LoVo (cell line): Measurements from ENCODE around the gene GAA.

Experiments
- DNase-seq: peaks from one replicate; pipeline ENCODE4 v3.0.0-alpha.2; 2016; ENCODE audit warnings: low spot score

Gene GAA

DNA sequence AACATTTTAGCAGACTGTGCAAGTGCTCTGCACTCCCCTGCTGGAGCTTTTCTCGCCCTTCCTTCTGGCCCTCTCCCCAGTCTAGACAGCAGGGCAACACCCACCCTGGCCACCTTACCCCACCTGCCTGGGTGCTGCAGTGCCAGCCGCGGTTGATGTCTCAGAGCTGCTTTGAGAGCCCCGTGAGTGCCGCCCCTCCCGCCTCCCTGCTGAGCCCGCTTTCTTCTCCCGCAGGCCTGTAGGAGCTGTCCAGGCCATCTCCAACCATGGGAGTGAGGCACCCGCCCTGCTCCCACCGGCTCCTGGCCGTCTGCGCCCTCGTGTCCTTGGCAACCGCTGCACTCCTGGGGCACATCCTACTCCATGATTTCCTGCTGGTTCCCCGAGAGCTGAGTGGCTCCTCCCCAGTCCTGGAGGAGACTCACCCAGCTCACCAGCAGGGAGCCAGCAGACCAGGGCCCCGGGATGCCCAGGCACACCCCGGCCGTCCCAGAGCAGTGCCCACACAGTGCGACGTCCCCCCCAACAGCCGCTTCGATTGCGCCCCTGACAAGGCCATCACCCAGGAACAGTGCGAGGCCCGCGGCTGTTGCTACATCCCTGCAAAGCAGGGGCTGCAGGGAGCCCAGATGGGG, 3.1 kb downstream of the GAA start:
- no peak for DNase-seq

DNA sequence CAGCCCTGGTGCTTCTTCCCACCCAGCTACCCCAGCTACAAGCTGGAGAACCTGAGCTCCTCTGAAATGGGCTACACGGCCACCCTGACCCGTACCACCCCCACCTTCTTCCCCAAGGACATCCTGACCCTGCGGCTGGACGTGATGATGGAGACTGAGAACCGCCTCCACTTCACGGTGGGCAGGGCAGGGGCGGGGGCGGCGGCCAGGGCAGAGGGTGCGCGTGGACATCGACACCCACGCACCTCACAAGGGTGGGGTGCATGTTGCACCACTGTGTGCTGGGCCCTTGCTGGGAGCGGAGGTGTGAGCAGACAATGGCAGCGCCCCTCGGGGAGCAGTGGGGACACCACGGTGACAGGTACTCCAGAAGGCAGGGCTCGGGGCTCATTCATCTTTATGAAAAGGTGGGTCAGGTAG, 3.6 kb downstream of the GAA start:
- no peak for DNase-seq

DNA sequence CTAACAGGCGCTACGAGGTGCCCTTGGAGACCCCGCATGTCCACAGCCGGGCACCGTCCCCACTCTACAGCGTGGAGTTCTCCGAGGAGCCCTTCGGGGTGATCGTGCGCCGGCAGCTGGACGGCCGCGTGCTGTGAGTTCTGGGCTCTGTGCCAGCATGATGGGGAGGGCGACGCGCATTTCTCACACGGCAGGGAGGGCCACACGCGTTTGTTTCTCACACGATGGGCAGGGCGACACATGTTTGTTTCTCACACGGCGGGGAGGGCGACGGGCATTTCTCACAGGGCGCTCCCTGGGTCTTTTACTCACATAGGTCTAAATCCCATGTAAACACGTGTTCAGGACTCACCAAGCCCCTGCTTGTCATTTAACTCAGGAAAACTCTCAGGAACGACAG, 4.4 kb downstream of the GAA start:
- DNase-seq: no peak

DNA sequence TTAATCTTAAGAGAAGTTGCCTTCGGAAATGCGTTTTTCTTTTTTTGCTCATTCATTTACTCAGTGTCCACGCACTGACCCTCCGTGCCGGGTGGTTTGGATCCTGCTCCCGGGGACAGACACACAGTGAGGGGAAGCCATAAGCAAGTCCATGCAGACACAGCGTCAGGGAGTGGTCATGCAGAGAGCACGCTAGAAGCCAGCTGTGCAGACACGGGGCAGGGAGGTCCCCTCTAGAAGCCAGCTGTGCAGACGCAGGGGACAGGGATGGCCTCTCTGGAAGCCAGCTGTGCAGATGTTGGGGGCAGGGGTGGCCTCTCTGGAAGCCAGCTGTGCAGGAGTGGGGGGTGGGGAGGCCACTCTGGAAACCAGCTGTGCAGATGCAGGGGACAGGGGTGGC, 4.8 kb downstream of the GAA start:
- no peak for DNase-seq

DNA sequence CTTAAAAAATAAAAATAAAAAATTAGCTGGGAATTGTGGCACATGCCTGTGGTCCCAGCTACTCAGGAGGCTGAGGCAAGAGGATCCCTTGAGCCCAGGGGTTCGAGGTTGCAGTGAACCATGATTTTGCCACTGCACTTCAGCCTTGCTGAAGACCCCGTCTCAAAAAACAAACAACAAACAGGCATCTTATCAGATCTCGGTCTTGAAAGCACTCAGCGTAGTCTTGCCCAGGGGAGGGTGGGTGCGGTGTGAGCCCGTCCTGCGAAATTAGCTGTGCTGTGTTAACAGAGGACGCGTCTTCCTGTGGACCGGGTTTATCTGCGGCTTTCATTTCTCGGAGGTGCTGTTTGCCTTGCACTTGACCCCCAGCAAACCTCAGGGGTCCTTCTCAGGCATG, 5.4 kb downstream of the GAA start:
- DNase-seq: no peak

DNA sequence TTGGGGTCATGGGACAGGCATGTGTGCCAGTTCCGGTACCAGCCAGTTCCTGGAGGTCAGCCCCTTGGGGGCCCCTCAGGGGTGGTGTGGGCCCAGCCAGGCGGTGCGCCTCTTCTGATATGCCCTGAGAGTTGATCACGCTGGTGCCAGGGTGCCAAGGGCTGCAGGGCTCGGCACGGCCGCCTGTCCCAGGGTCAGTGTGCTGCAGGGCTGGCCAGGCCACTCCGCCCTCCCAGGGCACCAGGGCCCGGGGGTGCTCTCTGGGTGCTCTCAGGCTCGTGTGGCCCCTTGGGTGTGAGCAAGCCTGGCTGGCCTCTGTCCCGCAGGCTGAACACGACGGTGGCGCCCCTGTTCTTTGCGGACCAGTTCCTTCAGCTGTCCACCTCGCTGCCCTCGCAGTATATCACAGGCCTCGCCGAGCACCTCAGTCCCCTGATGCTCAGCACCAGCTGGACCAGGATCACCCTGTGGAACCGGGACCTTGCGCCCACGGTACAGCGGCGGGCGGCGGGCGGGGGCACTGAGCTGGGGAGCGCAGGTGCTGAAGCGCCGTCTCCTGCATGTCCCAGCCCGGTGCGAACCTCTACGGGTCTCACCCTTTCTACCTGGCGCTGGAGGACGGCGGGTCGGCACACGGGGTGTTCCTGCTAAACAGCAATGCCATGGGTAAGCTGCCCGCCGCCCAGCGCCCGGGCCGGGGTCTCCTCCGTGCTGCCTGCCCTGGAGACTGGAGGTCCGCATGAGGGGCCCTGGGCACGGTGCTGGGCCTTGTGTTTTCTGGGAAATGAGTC, 6.0 kb downstream of the GAA start:
- no peak for DNase-seq

DNA sequence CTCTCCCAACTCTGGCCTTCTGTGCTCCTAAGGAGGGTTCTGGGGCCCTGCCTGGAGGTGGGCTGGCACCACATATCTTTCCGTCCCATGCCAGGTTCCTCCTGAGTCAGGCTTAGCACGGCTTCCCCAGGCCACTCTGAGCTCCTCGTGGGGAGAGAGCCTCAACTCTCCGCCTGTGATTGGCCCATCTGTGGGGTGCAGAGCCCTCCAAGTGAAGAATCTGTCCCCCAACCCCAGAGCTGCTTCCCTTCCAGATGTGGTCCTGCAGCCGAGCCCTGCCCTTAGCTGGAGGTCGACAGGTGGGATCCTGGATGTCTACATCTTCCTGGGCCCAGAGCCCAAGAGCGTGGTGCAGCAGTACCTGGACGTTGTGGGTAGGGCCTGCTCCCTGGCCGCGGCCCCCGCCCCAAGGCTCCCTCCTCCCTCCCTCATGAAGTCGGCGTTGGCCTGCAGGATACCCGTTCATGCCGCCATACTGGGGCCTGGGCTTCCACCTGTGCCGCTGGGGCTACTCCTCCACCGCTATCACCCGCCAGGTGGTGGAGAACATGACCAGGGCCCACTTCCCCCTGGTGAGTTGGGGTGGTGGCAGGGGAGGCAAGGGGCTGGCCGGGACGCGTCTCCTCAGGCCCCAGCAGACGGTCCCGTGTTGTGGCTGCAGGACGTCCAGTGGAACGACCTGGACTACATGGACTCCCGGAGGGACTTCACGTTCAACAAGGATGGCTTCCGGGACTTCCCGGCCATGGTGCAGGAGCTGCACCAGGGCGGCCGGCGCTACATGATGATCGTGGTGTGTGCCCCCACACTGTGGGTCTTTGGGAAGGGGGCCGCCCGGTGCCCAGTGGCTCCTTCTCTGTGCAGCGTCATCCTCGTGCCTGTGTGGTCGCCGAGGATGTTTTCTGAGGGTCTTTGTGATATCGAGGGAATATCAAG, 6.9 kb downstream of the GAA start:
- no peak for DNase-seq

DNA sequence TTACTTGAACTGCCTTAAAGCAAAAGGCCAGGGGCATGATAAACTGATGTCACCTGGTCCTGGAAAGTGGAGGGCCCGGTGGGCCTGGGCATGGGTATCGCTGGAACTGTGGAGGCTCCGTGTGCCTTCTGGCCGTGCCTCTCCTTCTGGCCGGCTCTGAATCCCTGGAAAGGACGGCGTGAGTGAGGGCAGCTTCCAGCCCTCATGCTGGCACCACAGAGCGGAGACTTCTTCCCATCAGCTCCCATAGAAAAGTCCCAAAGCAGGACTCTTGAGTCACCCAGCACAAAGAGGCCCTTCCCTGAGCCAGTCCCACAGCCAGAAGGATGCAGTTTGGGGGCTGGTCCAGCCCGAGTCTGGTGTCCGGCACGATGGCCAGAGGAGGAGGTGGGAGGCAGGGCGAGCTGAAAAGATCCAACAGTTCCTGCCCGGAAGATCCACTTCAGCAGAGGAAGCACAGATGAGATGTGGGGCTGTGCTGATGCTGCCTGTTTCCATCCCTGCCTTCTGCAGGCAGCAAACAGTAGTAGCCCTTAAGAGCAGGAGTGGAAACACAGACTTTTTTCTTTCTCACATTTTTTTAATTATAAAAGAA, 7.8 kb downstream of the GAA start:
- DNase-seq: no peak

DNA sequence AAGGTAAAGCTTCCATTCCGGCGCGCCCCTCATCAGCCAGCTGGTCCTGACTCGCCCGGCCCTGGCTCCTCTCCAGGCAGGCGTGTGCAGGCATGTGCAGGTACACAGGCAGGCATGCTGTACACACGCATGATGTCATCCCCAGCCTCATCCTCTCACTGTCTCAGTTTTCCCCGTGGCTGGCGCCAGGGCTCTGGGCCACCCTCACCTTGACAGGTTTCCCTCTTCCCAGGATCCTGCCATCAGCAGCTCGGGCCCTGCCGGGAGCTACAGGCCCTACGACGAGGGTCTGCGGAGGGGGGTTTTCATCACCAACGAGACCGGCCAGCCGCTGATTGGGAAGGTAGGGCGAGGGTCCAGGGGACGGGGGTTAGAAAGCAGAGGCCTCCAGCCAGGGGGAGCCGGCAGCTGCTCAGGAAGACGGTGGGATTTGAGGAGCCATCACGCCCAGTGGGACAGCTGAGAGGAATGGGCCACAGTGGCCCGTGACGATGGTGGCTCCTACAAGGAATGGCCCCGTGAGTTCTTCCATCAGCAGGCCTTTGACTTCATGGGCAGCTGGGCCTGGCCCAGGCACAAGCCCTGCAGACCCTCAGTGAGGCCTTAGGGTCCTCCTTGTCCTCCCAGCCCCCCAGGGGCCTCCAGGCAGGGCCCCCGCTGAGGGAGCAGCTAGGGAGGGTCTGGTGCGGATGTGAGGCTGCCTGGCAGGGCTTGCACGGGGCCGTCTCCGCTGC, 8.5 kb downstream of the GAA start:
- no peak for DNase-seq

DNA sequence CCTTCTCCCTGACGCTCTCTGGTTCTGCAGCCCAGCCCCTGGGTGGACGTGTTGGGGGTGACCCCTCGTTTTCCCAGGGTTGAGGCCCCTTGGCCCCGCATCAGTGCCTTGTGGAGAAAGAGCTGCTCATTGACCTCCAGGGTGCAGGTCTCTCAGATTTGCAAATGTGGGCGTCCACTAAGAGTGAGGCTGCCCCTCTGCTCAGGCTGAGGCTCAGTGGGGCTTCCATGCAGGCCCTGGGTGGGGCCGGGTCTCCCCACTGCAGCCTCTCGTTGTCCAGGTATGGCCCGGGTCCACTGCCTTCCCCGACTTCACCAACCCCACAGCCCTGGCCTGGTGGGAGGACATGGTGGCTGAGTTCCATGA, 9.0 kb downstream of the GAA start:
- DNase-seq: no peak

DNA sequence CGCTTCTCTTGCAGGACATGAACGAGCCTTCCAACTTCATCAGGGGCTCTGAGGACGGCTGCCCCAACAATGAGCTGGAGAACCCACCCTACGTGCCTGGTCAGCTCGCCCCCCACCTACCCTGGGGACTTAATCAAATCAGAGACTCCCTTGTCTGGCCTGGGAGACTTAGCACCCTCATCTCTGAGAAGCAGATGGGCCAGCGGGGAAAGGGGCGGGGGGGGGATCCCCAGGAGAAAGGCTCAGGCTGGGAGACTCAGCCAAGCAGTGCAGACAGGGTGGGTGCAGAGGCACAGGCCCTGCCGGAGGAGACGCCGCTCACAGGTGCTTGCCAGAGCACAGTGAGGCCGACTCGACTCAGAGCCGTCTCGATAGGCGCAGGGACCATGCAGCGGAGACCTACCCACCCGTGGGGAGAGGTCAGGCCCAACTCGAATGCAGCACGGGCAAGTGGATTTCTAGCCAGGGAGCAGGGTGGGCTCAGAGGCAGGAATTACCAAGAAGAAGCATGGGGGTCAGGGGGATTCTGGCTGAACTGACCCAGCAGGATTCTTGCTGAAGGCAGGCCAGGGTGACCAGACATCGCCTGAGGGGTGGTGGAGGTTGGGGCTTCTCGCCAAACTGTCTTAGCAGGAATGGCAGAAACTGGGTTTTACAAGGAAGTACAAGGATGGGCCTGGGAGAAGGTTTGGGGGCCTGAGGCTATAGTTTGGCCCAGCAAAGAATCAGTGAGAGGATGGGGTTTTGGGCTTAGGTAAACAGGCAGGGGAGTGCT, 9.7 kb downstream of the GAA start:
- DNase-seq: no peak

DNA sequence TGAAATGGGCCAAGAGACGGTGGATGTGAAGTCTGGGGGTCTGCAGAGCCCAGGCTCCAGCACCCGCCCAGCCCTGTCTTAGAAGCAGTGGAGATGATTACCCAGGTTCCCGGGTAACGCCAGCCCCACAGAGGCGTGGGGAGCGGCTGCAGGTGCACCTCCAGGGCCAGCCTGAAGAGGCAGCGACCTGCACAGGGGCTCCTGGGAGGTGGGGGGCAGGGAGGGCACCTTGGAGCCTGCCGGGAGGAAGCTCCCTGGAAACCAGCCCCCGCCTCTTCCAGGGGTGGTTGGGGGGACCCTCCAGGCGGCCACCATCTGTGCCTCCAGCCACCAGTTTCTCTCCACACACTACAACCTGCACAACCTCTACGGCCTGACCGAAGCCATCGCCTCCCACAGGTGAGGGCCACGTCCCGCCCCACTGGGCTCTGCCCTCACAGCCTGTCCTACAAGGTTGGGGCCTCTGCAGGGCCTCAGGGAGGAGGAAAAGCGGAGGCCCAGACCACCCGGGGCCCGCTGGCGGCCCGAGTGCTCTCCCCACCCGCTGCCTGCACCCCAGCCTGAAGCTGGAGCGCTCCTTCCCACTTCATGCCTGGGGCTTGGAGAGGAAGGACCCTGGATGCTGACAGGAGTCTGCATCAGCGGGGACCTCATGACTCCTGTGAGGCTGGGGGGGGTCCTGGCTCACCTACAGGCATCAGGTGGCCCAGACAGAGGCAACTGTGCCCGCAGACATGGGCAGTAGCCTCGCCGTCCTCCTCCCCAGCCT, 10.5 kb downstream of the GAA start:
- no peak for DNase-seq

DNA sequence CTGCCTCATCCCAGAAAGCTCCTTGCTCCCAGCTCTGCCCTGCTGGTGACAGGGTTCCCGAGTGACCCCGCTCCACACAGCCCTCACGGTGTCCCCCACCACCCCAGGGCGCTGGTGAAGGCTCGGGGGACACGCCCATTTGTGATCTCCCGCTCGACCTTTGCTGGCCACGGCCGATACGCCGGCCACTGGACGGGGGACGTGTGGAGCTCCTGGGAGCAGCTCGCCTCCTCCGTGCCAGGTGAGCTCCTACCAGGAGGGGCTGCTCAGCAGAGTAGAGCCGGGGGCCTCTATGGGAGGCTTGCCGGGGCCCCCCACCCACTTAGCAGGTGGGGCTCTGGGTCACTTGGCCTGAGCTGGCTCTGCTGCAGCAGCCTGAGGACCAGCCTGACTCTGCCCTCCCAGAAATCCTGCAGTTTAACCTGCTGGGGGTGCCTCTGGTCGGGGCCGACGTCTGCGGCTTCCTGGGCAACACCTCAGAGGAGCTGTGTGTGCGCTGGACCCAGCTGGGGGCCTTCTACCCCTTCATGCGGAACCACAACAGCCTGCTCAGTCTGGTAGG, 11.2 kb downstream of the GAA start:
- no peak for DNase-seq

DNA sequence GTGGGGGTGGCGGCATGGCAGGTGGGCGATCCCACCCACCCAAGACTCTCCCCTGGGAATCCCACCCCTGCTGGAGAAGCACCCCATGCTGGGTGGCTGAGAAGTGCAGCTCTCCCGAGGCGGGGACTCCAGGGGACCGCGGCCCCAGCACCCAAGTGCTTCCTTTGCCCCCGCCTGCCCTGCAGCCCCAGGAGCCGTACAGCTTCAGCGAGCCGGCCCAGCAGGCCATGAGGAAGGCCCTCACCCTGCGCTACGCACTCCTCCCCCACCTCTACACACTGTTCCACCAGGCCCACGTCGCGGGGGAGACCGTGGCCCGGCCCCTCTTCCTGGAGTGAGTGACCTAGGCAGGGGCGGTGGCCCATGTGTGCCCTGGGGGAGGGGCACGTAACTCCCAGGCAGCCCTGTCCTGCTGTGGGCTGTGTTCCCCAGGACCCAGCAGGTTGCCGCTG, 11.7 kb downstream of the GAA start:
- no peak for DNase-seq

DNA sequence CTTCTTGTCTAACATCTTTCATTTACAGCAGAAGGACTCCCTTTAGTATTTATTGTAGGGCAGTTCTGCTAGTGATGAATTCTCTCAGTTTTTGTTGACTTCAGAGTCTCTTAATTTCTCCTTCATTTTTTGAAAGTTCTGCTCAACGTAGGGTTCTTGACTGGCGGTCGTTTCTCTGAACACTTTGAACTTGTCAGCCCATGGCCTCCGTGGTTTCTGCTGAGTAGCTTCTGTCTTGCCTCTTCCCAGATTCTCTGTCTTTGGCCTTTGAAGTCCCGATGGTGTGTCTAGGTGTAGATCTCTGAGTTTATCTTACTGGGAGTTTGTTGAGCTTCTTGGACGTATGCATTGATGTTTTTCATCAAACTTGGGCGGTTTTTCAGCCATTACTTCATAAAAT, 13.4 kb downstream of the GAA start:
- DNase-seq: no peak

DNA sequence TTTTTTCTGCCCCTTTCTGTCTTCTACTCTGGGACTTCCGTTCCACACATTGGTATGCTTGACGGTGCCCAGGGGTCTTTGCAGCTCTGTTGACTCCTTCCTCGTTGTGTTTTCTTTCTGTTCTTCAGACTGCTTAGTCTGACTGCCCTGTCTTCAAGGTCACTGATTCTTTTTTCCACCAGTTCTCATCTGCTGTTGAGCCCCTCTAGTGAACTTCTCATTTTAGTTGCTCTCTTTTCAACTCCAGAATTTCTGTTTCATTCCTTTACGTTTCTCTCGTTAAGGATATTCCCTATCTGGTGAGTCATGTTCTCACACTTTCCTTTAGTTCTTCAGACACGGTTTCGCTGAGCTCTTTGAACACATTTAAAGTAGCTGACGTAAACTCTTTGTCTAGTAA, 13.8 kb downstream of the GAA start:
- no peak for DNase-seq

DNA sequence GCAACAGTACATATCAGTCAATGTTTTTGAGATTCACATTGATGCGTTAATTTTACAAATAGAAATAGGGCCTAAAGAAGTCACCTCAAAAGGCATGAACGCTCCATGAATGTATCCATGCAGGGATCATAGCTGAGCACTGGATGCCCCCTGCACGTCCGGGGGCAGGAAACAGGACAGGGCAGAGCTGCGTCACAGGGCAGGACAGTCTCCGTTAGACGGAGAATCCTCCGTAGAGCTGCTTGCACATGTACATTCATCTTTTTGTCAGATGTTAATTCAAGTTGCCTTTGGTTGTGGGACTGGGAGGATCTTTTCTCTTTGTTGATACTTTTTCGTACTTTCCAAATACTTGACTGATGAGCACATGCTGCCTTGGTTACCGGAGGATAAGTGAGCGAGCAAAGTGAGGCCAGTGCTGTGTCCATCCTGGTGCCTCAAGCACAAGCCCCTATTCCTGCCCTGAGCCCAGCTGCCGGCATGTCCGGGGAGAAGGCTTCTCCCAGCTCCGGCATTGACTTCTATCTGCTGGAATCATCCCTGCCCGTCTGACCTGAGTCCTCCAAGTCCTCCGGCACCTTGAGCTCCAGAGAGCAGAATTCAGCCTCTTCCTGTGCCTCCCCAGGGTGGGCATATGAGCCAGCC, 15.0 kb downstream of the GAA start:
- no peak for DNase-seq

DNA sequence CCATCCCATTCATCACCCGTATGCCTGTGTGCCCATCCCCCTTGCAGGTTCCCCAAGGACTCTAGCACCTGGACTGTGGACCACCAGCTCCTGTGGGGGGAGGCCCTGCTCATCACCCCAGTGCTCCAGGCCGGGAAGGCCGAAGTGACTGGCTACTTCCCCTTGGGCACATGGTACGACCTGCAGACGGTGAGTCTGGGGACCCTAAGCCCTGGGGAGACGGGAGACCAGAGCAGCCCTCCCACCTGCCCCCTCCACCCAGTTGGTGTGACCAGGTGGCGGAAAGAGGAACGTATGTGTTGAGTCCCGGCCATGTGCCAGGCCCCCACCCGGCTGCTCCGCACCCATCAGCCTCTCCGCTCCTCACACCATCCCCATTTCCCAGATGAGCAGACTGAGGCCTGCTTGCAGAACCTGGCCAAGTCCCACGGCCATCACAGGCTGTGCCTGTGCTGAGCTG, 15.6 kb downstream of the GAA start:
- no peak for DNase-seq
